ENCODE results near the gene CEP131.

CEP131 gene

GRCh38 chr17:81222906-81223761 lies at the start of gene CEP131:
CEP131 (minus strand) TSS chr17:81222965; CDS start chr17:81220056, 2,909 bp downstream.
- DNase-seq (ENCODE audit: low read depth in 1 of 2, low spot score in 1 of 2): peak; percentile 100

- no peak for DNase-seq (ENCODE audit: low read depth in 1 of 2, low spot score in 1 of 2)
Observed at GRCh38 chr17:81271226-81271625, 48.5 kb upstream of the CEP131 start.

- DNase-seq (ENCODE audit: low read depth in 1 of 2, low spot score in 1 of 2): no peak
Observed at GRCh38 chr17:81270279-81270678, 47.5 kb upstream of the CEP131 start.

- no peak for DNase-seq (ENCODE audit: low read depth in 1 of 2, low spot score in 1 of 2)
Observed at GRCh38 chr17:81267390-81268067, 44.8 kb upstream of the CEP131 start.

GRCh38 chr17:81265576-81265975 lies 42.8 kb upstream of the CEP131 start:
- no peak for DNase-seq (ENCODE audit: low read depth in 1 of 2, low spot score in 1 of 2)

- no peak for DNase-seq (ENCODE audit: low read depth in 1 of 2, low spot score in 1 of 2)
Observed at GRCh38 chr17:81264640-81265039, 41.9 kb upstream of the CEP131 start.

GRCh38 chr17:81263371-81264181 lies 40.8 kb upstream of the CEP131 start:
- no peak for DNase-seq (ENCODE audit: low read depth in 1 of 2, low spot score in 1 of 2)

GRCh38 chr17:81261582-81262336 lies 39.0 kb upstream of the CEP131 start:
- DNase-seq (ENCODE audit: low read depth in 1 of 2, low spot score in 1 of 2): no peak

- no peak for DNase-seq (ENCODE audit: low read depth in 1 of 2, low spot score in 1 of 2)
Observed at GRCh38 chr17:81261096-81261495, 38.3 kb upstream of the CEP131 start.

- no peak for DNase-seq (ENCODE audit: low read depth in 1 of 2, low spot score in 1 of 2)
Observed at GRCh38 chr17:81260641-81261040, 37.9 kb upstream of the CEP131 start.

GRCh38 chr17:81260171-81260570 lies 37.4 kb upstream of the CEP131 start:
- DNase-seq (ENCODE audit: low read depth in 1 of 2, low spot score in 1 of 2): no peak

- DNase-seq (ENCODE audit: low read depth in 1 of 2, low spot score in 1 of 2): no peak
Observed at GRCh38 chr17:81259058-81259605, 36.4 kb upstream of the CEP131 start.

- no peak for DNase-seq (ENCODE audit: low read depth in 1 of 2, low spot score in 1 of 2)
Observed at GRCh38 chr17:81258292-81258691, 35.5 kb upstream of the CEP131 start.

- DNase-seq (ENCODE audit: low read depth in 1 of 2, low spot score in 1 of 2): no peak
Observed at GRCh38 chr17:81257533-81257932, 34.8 kb upstream of the CEP131 start.

GRCh38 chr17:81256616-81257015 lies 33.9 kb upstream of the CEP131 start:
- no peak for DNase-seq (ENCODE audit: low read depth in 1 of 2, low spot score in 1 of 2)

GRCh38 chr17:81254955-81255717 lies 32.4 kb upstream of the CEP131 start:
- DNase-seq (ENCODE audit: low read depth in 1 of 2, low spot score in 1 of 2): no peak

- peak; percentile 15 to 41 for DNase-seq (ENCODE audit: low read depth in 1 of 2, low spot score in 1 of 2)
Observed at GRCh38 chr17:81253358-81254131, 30.8 kb upstream of the CEP131 start.

- no peak for DNase-seq (ENCODE audit: low read depth in 1 of 2, low spot score in 1 of 2)
Observed at GRCh38 chr17:81252987-81253329, 30.2 kb upstream of the CEP131 start.

GRCh38 chr17:81252326-81252986 lies 29.7 kb upstream of the CEP131 start:
- DNase-seq (ENCODE audit: low read depth in 1 of 2, low spot score in 1 of 2): no peak

Data from activated T-helper 1 cell treated with anti-CD3 and anti-CD28 coated beads, Interleukin-2, amount 50 U/mL, for 16 hours (primary cell).